K562 (cell line): ENCODE measurements around the gene BSN. TPM values are rescaled to one million over a fixed set of nuclear protein-coding genes. Genes with fewer than 3 reads are reported as not detected.

Experiments used
- ATAC-seq: fragments of 200-7000 bp; cut with Tn5 transposase; 3 replicates; pipeline ENCODE4 v1.9.1; 2020; ENCODE audit warnings: moderate library complexity
- BruUV-seq: library from RNA; stranded (reverse); fragments of 400-500 nt; replicated peaks from 2 replicates; lab custom pipeline; 2021; lab: Mats Ljungman, UMichigan
- CTCF ChIA-PET: fragments of 300-600 bp; formaldehyde crosslinking; extraction: SDS; loops from one replicate; lab custom pipeline; 2021; ENCODE audit warnings: low intra/inter-chr PET ratio; lab: Yijun Ruan, JAX
- POLR2A ChIA-PET: fragments of 300-600, 350-650 bp; sonication (Branson Sonifier 250); formaldehyde crosslinking; extraction: SDS; loops from one replicate; lab custom pipeline; 2021; ENCODE audit warnings: antibody characterized with exemption, inconsistent platforms; lab: Yijun Ruan, JAX
- DNase-seq, 4 experiments: peaks; one replicate each; pipeline versions ENCODE4 v3.0.0 to v3.0.0-alpha.2; 2011 to 2018; ENCODE audit warnings: low spot score in 3 of 4, mixed read lengths in 3 of 4; ENCODE audit errors: extremely low read depth in 1 of 4
- FAIRE-seq: peaks from 2 replicates; lab custom pipeline; 2011; peaks lifted over from hg19 to GRCh38; lab: Jason Lieb, UNC
- H2AFZ ChIP-seq: 2 replicates; pipeline ENCODE4 v1.6.0; 2011; ENCODE audit warnings: low read depth, low read length, control low read depth, inconsistent platforms
- H3K27ac ChIP-seq: fragments of 200-600 bp; 3 replicates; pipeline ENCODE4 v1.8.0; 2011; ENCODE audit warnings: low read depth, mild to moderate bottlenecking, control low read depth, inconsistent platforms, low read length, moderate library complexity, mixed read lengths; ENCODE audit errors: extremely low read depth
- H3K27me3 ChIP-seq, 2 experiments: fragments of 300-600 bp in 1 of 2; 2 replicates in 1 of 2; 3 replicates in 1 of 2; pipeline versions ENCODE4 v1.6.0 to v1.8.0; 2011; ENCODE audit warnings: inconsistent platforms in 2 of 2, low read length in 2 of 2, mild to moderate bottlenecking in 1 of 2, mixed read lengths in 1 of 2, moderate library complexity in 1 of 2; ENCODE audit not compliant: control insufficient read depth in 2 of 2, insufficient read depth in 2 of 2
- H3K36me3 ChIP-seq: fragments of 300-600 bp; 3 replicates; pipeline ENCODE4 v1.8.0; 2011; ENCODE audit warnings: mild to moderate bottlenecking, low read length, inconsistent platforms; ENCODE audit not compliant: control insufficient read depth, insufficient read depth
- H3K4me1 ChIP-seq, 2 experiments: fragments of 200-600 bp in 1 of 2; replicated peaks in 1 of 2; 2 replicates in 1 of 2; 3 replicates in 1 of 2; pipeline versions ENCODE4 v1.5.1 to v1.8.0; 2011; ENCODE audit warnings: inconsistent platforms in 2 of 2, low read length in 2 of 2, mild to moderate bottlenecking in 1 of 2, mixed read lengths in 1 of 2, moderate library complexity in 1 of 2; ENCODE audit not compliant: control insufficient read depth in 2 of 2, insufficient read depth in 2 of 2
- H3K4me2 ChIP-seq: 2 replicates; pipeline ENCODE4 v1.6.1; 2011; ENCODE audit warnings: low read length, control low read depth, inconsistent platforms, mixed read lengths; ENCODE audit not compliant: insufficient read depth
- H3K4me3 ChIP-seq: fragments of 200-600 bp; sonication (generic), shearing (Covaris generic); 2 replicates; pipeline ENCODE4 v1.5.1; 2016; ENCODE audit warnings: control low read depth, inconsistent platforms
- H3K79me2 ChIP-seq: fragments of 200-600 bp; 3 replicates; pipeline ENCODE4 v1.8.0; 2011; ENCODE audit warnings: low read length, inconsistent platforms; ENCODE audit not compliant: control insufficient read depth, insufficient read depth
- H3K9ac ChIP-seq, 2 experiments: 2 replicates each; pipeline versions ENCODE4 v1.6.0 to v1.6.1; 2011; ENCODE audit warnings: low read depth in 2 of 2, low read length in 2 of 2, control low read depth in 1 of 2, inconsistent platforms in 1 of 2, mild to moderate bottlenecking in 1 of 2, mixed read lengths in 1 of 2; ENCODE audit not compliant: insufficient read depth in 1 of 2
- H3K9me1 ChIP-seq: one replicate; pipeline ENCODE4 v1.6.0; 2011; ENCODE audit warnings: inconsistent platforms, mild to moderate bottlenecking, low read length, moderate library complexity; ENCODE audit not compliant: control insufficient read depth, insufficient read depth
- H3K9me3 ChIP-seq: replicated peaks from 2 replicates; pipeline ENCODE4 v1.5.1; 2011; ENCODE audit warnings: low read depth, low read length, inconsistent platforms; ENCODE audit not compliant: control insufficient read depth, insufficient read depth
- H4K20me1 ChIP-seq: replicated peaks from 2 replicates; pipeline ENCODE4 v1.6.1; 2011; ENCODE audit warnings: low read length, inconsistent platforms, mixed read lengths; ENCODE audit not compliant: control insufficient read depth, insufficient read depth
- AFF1 ChIP-seq, 2 experiments: fragments of 450-650 bp; IDR thresholded peaks; 2 replicates each; pipeline ENCODE4 v1.6.1; 2018; ENCODE audit warnings: mild to moderate bottlenecking in 2 of 2, low read depth in 1 of 2; ENCODE audit not compliant: partially characterized antibody in 2 of 2
- BDP1 ChIP-seq: IDR thresholded peaks from 3 replicates; pipeline ENCODE4 v1.6.1; 2011; ENCODE audit not compliant: insufficient read length, insufficient read depth
- DDX20 ChIP-seq: fragments of 450-650 bp; IDR thresholded peaks from 2 replicates; pipeline ENCODE4 v1.6.1; 2016; ENCODE audit warnings: missing genetic modification characterization, low read depth, mild to moderate bottlenecking, missing compliant biosample characterization, moderate library complexity
- EP400 ChIP-seq: fragments of 450-650 bp; IDR thresholded peaks from 2 replicates; pipeline ENCODE4 v1.6.1; 2017; ENCODE audit warnings: antibody characterized with exemption, mild to moderate bottlenecking, moderate library complexity
- HDAC6 ChIP-seq: IDR thresholded peaks from 2 replicates; pipeline ENCODE4 v1.6.1; 2012; ENCODE audit warnings: low read depth, mild to moderate bottlenecking, control low read depth, inconsistent platforms, low read length, moderate library complexity
- L3MBTL2 ChIP-seq: fragments of 450-650 bp; IDR thresholded peaks from 2 replicates; pipeline ENCODE4 v1.6.1; 2016; ENCODE audit warnings: mild to moderate bottlenecking, moderate library complexity
- NCOA2 ChIP-seq, 2 experiments: fragments of 450-650 bp; IDR thresholded peaks; 2 replicates each; pipeline ENCODE4 v1.6.1; 2018; ENCODE audit warnings: mild to moderate bottlenecking in 2 of 2, moderate library complexity in 1 of 2; ENCODE audit not compliant: partially characterized antibody in 2 of 2
- PHF21A ChIP-seq: fragments of 450-650 bp; IDR thresholded peaks from 2 replicates; pipeline ENCODE4 v1.6.1; 2017; ENCODE audit warnings: low read depth, borderline replicate concordance
- RFX7 ChIP-seq: fragments of 250-450 bp; sonication (Bioruptor Pico); IDR thresholded peaks from 2 replicates; pipeline ENCODE4 v1.5.1; 2021; ENCODE audit warnings: mild to moderate bottlenecking
- U2AF1 ChIP-seq: fragments of 200-400 bp; formaldehyde crosslinking; optimal IDR thresholded peaks from 2 replicates; pipeline ENCODE3; 2017; ENCODE audit warnings: mild to moderate bottlenecking, low read depth, low read length, moderate library complexity
- ZBTB26 ChIP-seq: fragments of 450-650 bp; formaldehyde crosslinking; IDR thresholded peaks from 2 replicates; pipeline ENCODE4 v1.4.0; 2022; ENCODE audit warnings: missing genetic modification characterization
- ZNF197 ChIP-seq: fragments of 200-800 bp; sonication (Bioruptor generic); IDR thresholded peaks from 2 replicates; pipeline ENCODE4 v1.6.1; 2016; ENCODE audit warnings: low read depth, missing genetic modification characterization, missing compliant biosample characterization
- ZNF785 ChIP-seq: fragments of 250-450 bp; sonication (Bioruptor Pico); IDR thresholded peaks from 2 replicates; pipeline ENCODE4 v1.4.0; 2020; ENCODE audit warnings: mild to moderate bottlenecking
- WGBS: fragments of 100-300 bp; shearing (Covaris generic); methylation state at CpG from one replicate; pipeline ENCODE4 v1.1.6; 2016; ENCODE audit warnings: low coverage, mixed read lengths; ENCODE audit not compliant: insufficient coverage; ENCODE audit errors: missing lambda C conversion rate; 5-methylcytosine and 5-hydroxymethylcytosine counted together
- in situ Hi-C: fragments of 300-500 bp; cut with MboI; formaldehyde crosslinking; loops from 4 replicates; pipeline ENCODE4 v1.15.0; 2018; ENCODE audit warnings: inconsistent platforms, mixed read lengths
- intact Hi-C: fragments of 100-400 bp; cut with micrococcal nuclease; formaldehyde crosslinking; loops from 2 replicates; pipeline ENCODE4 v1.14.2; 2022
- polyA plus RNA-seq, 8 experiments: library from polyadenylated mRNA; depleted of rRNA in 4 of 8; stranded (reverse) in 5 of 8; unstranded in 3 of 8; fragments of >200 nt; fragmentation: Nextera tagmentation in 2 of 8; fragmentation: Illumina TruSeq in 1 of 8; extraction: Ambion mirVana in 2 of 8; extraction: Trizol in 1 of 8; gene quantifications; 2 replicates each; pipeline versions ENCODE4 v1.2.1 to v1.2.3, GENCODE V29; 2011 to 2014; ENCODE audit warnings: inconsistent platforms in 1 of 8, missing spikeins in 1 of 8
- total RNA-seq, 7 experiments: library from RNA; depleted of rRNA in 6 of 7; stranded (reverse); fragments of >200 nt in 6 of 7; fragmentation: Illumina TruSeq in 2 of 7; extraction: Trizol in 2 of 7; gene quantifications; 2 replicates each; pipeline versions ENCODE4 v1.2.1 to v1.2.3, GENCODE V29; 2011 to 2021; ENCODE audit warnings: low replicate concordance in 1 of 7

The BSN gene
- total and polyA plus RNA-seq, 9 of the 15 experiments (the other 6 are each of a cell fraction or from before 2014, with no cell fraction given): 0.03 to 1.5 (median 0.29) TPM

DNA sequence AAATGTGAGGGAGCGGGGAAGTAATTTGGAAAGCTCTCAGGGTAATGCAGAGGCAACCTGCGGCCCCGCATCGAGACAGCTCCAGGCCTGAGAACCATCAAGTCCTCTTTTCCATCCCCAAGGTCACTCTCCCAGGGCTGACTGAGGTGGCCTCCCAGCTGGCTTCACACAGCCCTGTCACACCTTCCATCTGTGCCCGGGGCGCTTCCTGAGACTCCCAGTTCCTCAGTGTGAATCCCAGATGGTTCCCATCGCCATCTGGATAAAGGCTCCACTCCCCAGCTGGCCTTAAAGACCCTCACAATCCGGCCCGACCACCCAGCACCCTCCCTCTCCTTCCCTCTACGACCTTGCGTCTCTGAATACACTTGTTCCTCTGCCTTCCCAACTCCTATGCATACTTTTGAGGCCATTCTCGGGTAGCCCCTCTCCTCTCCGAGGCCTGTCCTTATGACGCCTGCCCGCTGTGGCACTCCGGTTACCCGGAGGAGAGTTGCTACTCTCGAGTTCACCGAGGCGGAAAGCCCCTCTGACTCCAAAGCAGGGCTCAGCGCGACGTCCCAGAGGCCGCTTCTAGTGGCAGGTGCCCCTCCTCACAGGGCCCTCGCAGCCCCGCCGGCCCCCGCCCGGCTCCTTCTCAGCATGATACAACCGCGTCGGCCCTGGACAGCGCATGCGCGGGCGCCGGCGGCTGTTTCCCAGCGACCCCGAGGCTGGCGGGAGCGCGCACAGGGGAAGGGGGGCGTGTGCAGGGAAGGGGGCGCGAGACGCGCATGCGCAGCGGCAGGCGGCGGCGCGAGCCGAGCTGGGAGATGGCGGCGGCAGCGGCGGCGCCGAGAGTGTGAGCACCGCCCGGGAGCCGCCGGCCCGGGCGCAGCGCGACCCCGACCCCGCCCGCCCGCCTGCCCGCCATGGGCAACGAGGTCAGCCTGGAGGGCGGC is at the start of gene BSN (continued):
- no peak for TF ChIP-seq DDX20 (tag)
- no peak for TF ChIP-seq PHF21A
- TF ChIP-seq ZNF197: peak; percentile 74; the same call in 1 of the 2 replicates
- TF ChIP-seq L3MBTL2: peak; percentile 76
- TF ChIP-seq NCOA2 (IDR thresholded peaks at IDR 0.05; ENCODE audit: partially characterized antibody in 2 of 2): no peak
- no peak for TF ChIP-seq HDAC6

- Histone ChIP-seq H3K9ac (no peak overlapping the region), H3K79me2 (peaks cover 18% of the 10 kb centered on the region), H2AFZ (no peak overlapping the region), H3K36me3 (peaks cover 24% of the 10 kb centered on the region; the same call in 2 of the 3 replicates), H3K4me1 (no peaks in the 10 kb centered on the region; a peak in 2 of 5 replicates), H3K9me1 (no peaks in the 10 kb centered on the region), H3K4me3 (no peak overlapping the region), H3K27me3 (no peaks in the 10 kb centered on the region), H3K27ac (no peak overlapping the region), H3K4me2 (no peak overlapping the region), H4K20me1 (no peaks in the 10 kb centered on the region), H3K9me3 (no peaks in the 10 kb centered on the region)
- intact Hi-C loops (no loop called here), in situ Hi-C loops (no loop called here)
- WGBS: 63% methylated on average over 2 of the region's 3 CpGs
- DNase-seq (no peak), FAIRE-seq (no peak), ATAC-seq (no peak)
- no TSS peak for BruUV-seq
- CTCF ChIA-PET: no interaction called here
- POLR2A ChIA-PET: interaction anchor here (1.3 kb wide), 1 partner anchor 27 kb away, joined by 3 read pairs; no protein-coding TSS in a partner anchor
- TF ChIP-seq BDP1: no peak
- no peak for TF ChIP-seq U2AF1
- TF ChIP-seq ZBTB26: no peak
- TF ChIP-seq AFF1 (IDR thresholded peaks at IDR 0.05; ENCODE audit: low read depth in 1 of 2, partially characterized antibody in 2 of 2): no peak
- TF ChIP-seq EP400: no peak
- no peak for TF ChIP-seq ZNF785 (CRISPR knock-in tag)
- TF ChIP-seq RFX7 (CRISPR knock-in tag): no peak
These were observed 47.4 kb upstream of the BSN start for GRCh38 chr3:49506906-49507305.
